ENCODE measurements around the gene RSBN1.
"Not testable (repeated sequence)": the region's sequence is repeated elsewhere in the genome, so short reads cannot be mapped to it uniquely, and the experiment has no call there.

RSBN1 gene

DNA sequence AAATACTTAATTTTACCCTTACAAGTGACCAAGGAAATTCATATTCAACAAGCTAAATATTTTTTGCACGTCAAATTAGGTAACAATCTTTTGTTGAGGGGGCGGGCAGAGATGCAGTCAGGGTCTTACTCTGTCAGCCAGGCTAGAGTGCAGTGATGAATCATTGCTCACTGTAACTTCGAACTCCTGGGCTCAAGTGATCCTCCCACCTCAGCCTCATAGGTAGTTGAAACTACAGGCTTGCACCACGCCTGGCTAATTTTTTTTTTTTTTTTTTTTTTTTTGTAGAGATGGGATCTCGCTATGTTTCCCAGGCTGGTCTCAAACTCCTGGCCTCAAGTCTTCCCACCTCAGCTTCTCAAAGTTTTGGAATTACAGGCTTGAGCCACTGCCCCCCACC lies 79.5 kb downstream of the RSBN1 start:
- no peak for DNase-seq

DNA sequence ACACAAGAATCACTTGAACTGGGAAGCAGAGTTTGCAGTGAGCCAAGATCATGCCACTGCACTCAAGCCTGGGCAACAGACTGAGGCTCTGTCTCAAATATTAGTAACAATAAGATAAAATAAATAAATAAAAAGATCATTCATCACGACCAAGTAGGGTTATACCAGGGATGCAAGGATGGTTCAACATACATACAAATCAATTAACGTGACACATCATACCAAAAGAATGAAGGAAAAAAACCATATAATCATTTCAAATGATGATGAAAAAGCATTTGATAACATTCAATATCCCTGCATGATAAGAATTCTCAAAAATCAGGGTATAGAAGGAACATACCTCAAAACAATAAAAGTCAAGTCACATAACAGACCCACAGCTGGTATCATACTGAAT lies 91.3 kb downstream of the RSBN1 start:
- DNase-seq = no peak

DNA sequence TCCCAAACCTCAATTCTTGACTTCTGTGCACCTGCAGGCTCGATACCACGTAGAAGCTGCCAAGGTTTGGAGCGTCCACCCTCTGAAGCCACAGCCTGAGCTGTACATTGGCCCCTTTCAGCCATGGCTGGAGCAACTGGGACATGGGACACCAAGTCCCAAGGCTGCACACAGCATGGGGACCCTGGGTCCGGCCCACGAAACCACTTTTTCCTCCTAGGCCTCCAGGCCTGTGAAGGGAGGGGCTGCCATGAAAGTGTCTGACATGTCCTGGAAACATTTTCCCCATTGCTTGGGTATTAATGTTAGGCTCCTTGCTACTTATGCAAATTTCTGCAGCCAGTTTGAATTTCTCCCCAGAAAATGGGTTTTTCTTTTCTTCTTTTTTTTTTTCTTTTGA lies 93.7 kb downstream of the RSBN1 start:
- not testable (repeated sequence) for DNase-seq

DNA sequence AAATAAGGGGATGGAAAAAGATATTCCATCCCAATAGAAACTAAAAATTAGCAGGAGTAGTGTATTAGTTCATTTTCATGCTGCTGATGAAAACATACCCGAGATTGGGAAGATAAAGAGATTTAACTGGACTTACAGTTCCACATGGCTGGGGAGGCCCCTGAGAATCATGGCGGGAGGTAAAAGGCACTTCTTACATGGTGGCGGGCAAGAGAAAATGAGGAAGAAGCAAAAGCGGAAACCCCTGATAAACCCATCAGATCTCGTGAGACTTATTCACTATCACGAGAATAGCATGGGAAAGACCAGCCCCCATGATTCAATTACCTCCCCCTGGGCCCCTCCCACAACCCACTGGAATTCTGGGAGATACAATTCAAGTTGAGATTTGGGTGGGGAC lies 94.8 kb downstream of the RSBN1 start:
- not testable (repeated sequence) for DNase-seq

DNA sequence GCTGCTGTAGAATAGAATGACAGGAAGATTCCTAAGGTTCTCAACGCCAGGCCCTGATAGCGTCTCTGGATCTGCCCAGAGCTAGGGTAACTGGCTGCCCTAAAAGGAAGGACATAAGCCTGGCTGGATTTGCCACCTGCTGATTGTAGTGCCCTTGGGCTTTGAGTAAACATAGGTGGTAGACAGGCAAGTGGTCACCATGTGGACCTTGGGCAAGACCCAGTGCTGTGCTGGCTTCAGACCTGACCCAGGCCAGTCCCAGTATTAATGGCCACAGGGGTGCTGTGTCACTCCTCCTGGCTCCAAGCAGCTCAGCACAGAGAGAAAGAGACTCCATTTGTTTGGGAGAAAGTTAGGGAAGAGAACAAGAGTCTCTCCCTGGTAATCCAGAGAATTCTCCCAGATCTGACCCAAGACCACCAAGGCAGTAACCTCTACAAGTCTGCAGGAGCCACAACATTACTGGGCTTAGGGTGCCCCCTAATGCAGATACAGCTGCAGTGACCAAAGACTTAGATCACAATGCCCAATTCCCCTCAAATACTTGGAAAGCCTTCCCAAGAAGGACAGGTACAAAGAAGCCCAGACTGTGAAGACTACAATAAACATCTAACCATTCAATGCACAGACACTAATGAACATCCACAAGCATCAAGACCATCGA lies 97.5 kb downstream of the RSBN1 start:
- DNase-seq = no peak
